HFFc6 (cell line): ENCODE results near the gene GNLY. TPM values are rescaled to one million over a fixed set of nuclear protein-coding genes. Genes with fewer than 3 reads are reported as not detected.

Source experiments
- DNase-seq: peaks from one replicate; pipeline ENCODE4 v3.0.0-alpha.2; 2018
- H3K27ac Mint-ChIP-seq: 2 replicates; pipeline ENCODE4 v1.8.0; 2020; ENCODE audit warnings: mild to moderate bottlenecking, mixed read lengths
- H3K27me3 Mint-ChIP-seq: 2 replicates; pipeline ENCODE4 v1.8.0; 2021; ENCODE audit warnings: mild to moderate bottlenecking, moderate library complexity, mixed read lengths; ENCODE audit not compliant: insufficient read depth
- H3K36me3 Mint-ChIP-seq: 2 replicates; pipeline ENCODE4 v1.8.0; 2021; ENCODE audit warnings: low read depth, mixed read lengths
- H3K4me1 Mint-ChIP-seq: 2 replicates; pipeline ENCODE4 v1.8.0; 2020; ENCODE audit warnings: low read depth, mixed read lengths
- H3K4me3 Mint-ChIP-seq: 2 replicates; pipeline ENCODE4 v1.8.0; 2020; ENCODE audit warnings: mild to moderate bottlenecking, moderate library complexity, mixed read lengths
- H3K9me3 Mint-ChIP-seq: 2 replicates; pipeline ENCODE4 v1.8.0; 2020; ENCODE audit warnings: mild to moderate bottlenecking, mixed read lengths
- CTCF ChIP-seq: fragments of 200-600 bp; sonication (generic); IDR thresholded peaks from 2 replicates; pipeline ENCODE4 v1.5.0; 2021; ENCODE audit warnings: antibody characterized with exemption, mild to moderate bottlenecking
- total RNA-seq, 6 experiments: library from RNA; stranded (reverse); fragmentation: NEBNext Ultra II Directional; extraction: Animal tissue kit (Norgen Biotek cat#: 25700); gene quantifications; 2 replicates in 1 of 6; 3 replicates in 5 of 6; pipeline ENCODE4 v1.2.3, GENCODE V29; 2021

Gene GNLY
- total RNA-seq, 6 experiments from 2014 or later, result not detected

GRCh38 chr2:85672456-85672855 is 21.7 kb upstream of the GNLY start:
- TF ChIP-seq CTCF, result no peak
- DNase-seq, result no peak
- H3K36me3 Mint-ChIP-seq, result no peaks in the 10 kb centered on the region
- H3K9me3 Mint-ChIP-seq, result no peaks in the 10 kb centered on the region
- H3K4me3 Mint-ChIP-seq, result no peak overlapping the region
- H3K27ac Mint-ChIP-seq, result no peak overlapping the region
- H3K4me1 Mint-ChIP-seq, result peaks cover 26% of the 10 kb centered on the region
- H3K27me3 Mint-ChIP-seq, result peaks cover 2% of the 10 kb centered on the region

DNA sequence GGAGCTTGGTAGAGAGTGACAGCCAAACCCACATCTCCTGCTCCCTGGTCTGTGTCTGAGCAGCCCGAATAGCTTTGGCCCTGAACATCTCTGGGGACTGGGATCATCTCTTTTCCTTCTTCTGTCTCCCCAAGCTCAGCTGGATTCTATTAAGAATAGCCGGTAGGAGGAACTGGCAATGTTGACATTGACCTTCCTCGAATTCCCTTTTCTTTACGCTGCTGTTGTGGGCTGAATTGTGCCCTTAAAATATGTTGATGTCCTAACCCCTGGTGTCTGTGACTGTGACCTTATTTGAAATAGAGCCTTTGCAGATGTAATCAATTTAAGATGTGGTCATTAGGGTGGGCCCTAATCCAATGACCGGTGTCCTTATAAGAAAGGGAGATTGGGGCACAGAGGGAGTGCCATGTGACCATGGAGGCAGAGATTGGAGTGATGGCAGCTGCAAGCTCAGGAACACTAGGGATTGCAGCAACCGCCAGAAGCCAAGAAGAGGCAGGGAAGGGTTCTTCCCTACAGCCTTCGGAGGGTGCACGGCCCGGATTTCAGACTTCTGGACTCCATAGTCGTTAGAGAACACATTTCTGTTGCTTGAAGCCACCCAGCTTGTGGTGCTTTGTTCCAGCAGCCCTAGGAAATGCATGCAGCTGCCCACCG is 20.3 kb upstream of the GNLY start:
- DNase-seq, result no peak
- Mint-ChIP-seq H3K4me1 (peaks cover 19% of the 10 kb centered on the region), H3K4me3 (no peak overlapping the region), H3K9me3 (no peaks in the 10 kb centered on the region), H3K27me3 (peaks cover 2% of the 10 kb centered on the region), H3K27ac (no peak overlapping the region), H3K36me3 (no peaks in the 10 kb centered on the region)
- TF ChIP-seq CTCF, result no peak

DNA sequence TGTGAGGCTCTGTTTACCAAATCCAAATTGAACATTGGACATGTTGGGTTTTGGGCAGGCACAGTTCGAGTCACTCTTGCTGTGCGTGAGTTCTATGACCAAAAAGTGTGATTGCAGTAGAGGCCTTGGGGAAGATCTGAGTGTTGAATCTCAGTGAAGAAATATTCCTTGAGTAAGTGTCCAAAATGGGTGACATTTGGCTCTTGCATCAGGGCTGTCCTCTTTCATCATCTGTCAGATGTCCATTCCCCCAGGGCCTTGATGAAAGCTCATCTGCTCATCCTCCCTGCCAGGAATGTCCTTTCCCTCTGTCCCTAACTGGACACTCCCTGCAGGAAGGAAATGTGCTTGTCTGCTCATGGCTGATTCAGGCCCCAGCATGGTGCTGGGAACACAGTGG is 19.7 kb upstream of the GNLY start:
- no peak overlapping the region for H3K4me3 Mint-ChIP-seq

GRCh38 chr2:85675427-85675826 is 18.7 kb upstream of the GNLY start:
- Mint-ChIP-seq H3K27ac (no peak overlapping the region), H3K4me3 (no peak overlapping the region), H3K27me3 (peaks cover 2% of the 10 kb centered on the region), H3K9me3 (no peaks in the 10 kb centered on the region), H3K4me1 (peaks cover 22% of the 10 kb centered on the region), H3K36me3 (no peaks in the 10 kb centered on the region)
- no peak for DNase-seq
- no peak for TF ChIP-seq CTCF

More for the DNA sequence above, 19.7 kb upstream of the GNLY start:
- Mint-ChIP-seq H3K36me3 (no peaks in the 10 kb centered on the region), H3K4me1 (peaks cover 18% of the 10 kb centered on the region), H3K27me3 (peaks cover 2% of the 10 kb centered on the region), H3K9me3 (no peaks in the 10 kb centered on the region), H3K27ac (no peak overlapping the region)
- no peak for TF ChIP-seq CTCF
- DNase-seq, result no peak

GRCh38 chr2:85675866-85676548 is 18.2 kb upstream of the GNLY start:
- H3K9me3 Mint-ChIP-seq, result no peaks in the 10 kb centered on the region
- H3K4me3 Mint-ChIP-seq, result no peak overlapping the region
- H3K27ac Mint-ChIP-seq, result no peak overlapping the region
- no peak for DNase-seq
- H3K4me1 Mint-ChIP-seq, result peaks cover 28% of the 10 kb centered on the region
- no peaks in the 10 kb centered on the region for H3K36me3 Mint-ChIP-seq
- no peak for TF ChIP-seq CTCF
- peaks cover 2% of the 10 kb centered on the region for H3K27me3 Mint-ChIP-seq
